Renal pelvis (tissue), 4 donors: Measurements from ENCODE around the gene EED. TPM values are rescaled to one million over a fixed set of nuclear protein-coding genes. Genes with fewer than 3 reads are reported as not detected.

Source experiments
- DNase-seq: peaks from one replicate; pipeline ENCODE4 v3.0.0-alpha.2; 2013
- polyA plus RNA-seq, 3 donors: library from polyadenylated mRNA; unstranded; fragments of 120-200 nt; gene quantifications; one replicate each; pipeline ENCODE4 v1.2.1, GENCODE V29; 2013; ENCODE audit not compliant: insufficient read length in 3 of 3

The EED gene
- polyA plus RNA-seq, 3 donors, result 37.3 to 43.5 (median 40.0) TPM

- DNase-seq, result no peak
Observed at GRCh38 chr11:86245369-86246292, 1.1 kb downstream of the EED start.

GRCh38 chr11:86246293-86246675 lies 1.7 kb downstream of the EED start:
- no peak for DNase-seq

- DNase-seq, result no peak
Observed at GRCh38 chr11:86247608-86248007, 3.1 kb downstream of the EED start.

- DNase-seq, result no peak
Observed at GRCh38 chr11:86248609-86249008, 4.1 kb downstream of the EED start.

- DNase-seq, result no peak
Observed at GRCh38 chr11:86249307-86250098, 5.0 kb downstream of the EED start.

- DNase-seq, result no peak
Observed at GRCh38 chr11:86251345-86251744, 6.8 kb downstream of the EED start.

- DNase-seq, result no peak
Observed at GRCh38 chr11:86255896-86256295, 11.3 kb downstream of the EED start.

GRCh38 chr11:86256608-86257007 lies 12.1 kb downstream of the EED start:
- DNase-seq, result no peak

- no peak for DNase-seq
Observed at GRCh38 chr11:86257446-86257845, 12.9 kb downstream of the EED start.

GRCh38 chr11:86259730-86260129 lies 15.2 kb downstream of the EED start:
- DNase-seq, result no peak

- DNase-seq, result no peak
Observed at GRCh38 chr11:86261328-86261727, 16.8 kb downstream of the EED start.

- no peak for DNase-seq
Observed at GRCh38 chr11:86262387-86262786, 17.8 kb downstream of the EED start.

GRCh38 chr11:86264649-86265048 lies 20.1 kb downstream of the EED start:
- no peak for DNase-seq

GRCh38 chr11:86265194-86265593 lies 20.6 kb downstream of the EED start:
- no peak for DNase-seq

- no peak for DNase-seq
Observed at GRCh38 chr11:86269645-86270044, 25.1 kb downstream of the EED start.

GRCh38 chr11:86274503-86274902 lies 29.9 kb downstream of the EED start:
- DNase-seq, result no peak

GRCh38 chr11:86274999-86275398 lies 30.4 kb downstream of the EED start:
- no peak for DNase-seq

GRCh38 chr11:86275493-86276370 lies 31.2 kb downstream of the EED start:
- no peak for DNase-seq

GRCh38 chr11:86277741-86278140 lies 33.2 kb downstream of the EED start:
- no peak for DNase-seq

- DNase-seq, result no peak
Observed at GRCh38 chr11:86278226-86278625, 33.7 kb downstream of the EED start.

GRCh38 chr11:86279747-86280146 lies 35.2 kb downstream of the EED start:
- DNase-seq, result no peak

- no peak for DNase-seq
Observed at GRCh38 chr11:86287468-86287796, 42.9 kb downstream of the EED start.
